Stimulated activated CD4-positive, alpha-beta T cell treated with anti-CD3 and anti-CD28 coated beads, Interleukin-2, amount 100 ng/mL, for 48 hours (primary cell): ENCODE data around the gene GRM1.

Experiments used
- DNase-seq, 2 donors: peaks; one replicate each; pipeline ENCODE4 v3.0.0-alpha.2; 2020

Gene GRM1

DNA sequence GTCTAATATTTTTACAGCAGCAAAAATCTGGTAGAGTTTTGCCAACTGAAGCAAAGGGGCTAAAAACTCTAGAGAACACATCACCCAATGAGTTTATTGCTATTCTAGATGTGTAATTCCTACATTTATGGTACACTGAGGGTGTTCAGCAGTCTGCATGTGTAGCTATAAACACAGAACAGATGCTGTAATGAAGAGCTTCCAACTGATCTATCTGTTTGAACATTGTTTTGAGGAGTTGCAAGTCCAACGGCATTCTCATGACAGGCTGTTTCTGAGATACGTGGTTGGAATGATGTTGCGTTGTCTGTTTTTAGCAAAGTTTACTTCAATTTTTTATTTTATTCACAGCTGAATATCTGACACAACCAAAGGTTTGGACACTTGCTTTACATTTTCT is 373.6 kb downstream of the GRM1 start:
- DNase-seq = no peak

DNA sequence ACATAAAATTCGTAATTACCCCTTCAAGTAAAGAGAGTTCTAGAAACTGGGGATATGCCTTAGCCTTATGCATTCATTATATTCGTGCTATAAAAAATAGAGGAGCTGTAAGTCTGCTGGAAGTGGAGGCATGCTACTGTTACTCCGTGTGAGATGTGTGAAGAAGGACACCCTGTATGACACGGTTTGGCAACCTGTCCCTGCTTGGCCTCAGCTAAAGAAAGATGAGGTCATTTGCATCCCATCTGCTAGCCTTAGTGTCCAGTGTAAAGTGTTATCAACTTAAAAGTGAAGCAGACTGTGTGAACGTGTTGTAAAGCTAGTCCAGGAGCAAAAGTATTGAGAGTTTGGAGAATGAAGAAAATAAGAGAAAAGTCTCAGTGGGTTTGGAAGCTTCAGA is 379.7 kb downstream of the GRM1 start:
- no peak for DNase-seq

DNA sequence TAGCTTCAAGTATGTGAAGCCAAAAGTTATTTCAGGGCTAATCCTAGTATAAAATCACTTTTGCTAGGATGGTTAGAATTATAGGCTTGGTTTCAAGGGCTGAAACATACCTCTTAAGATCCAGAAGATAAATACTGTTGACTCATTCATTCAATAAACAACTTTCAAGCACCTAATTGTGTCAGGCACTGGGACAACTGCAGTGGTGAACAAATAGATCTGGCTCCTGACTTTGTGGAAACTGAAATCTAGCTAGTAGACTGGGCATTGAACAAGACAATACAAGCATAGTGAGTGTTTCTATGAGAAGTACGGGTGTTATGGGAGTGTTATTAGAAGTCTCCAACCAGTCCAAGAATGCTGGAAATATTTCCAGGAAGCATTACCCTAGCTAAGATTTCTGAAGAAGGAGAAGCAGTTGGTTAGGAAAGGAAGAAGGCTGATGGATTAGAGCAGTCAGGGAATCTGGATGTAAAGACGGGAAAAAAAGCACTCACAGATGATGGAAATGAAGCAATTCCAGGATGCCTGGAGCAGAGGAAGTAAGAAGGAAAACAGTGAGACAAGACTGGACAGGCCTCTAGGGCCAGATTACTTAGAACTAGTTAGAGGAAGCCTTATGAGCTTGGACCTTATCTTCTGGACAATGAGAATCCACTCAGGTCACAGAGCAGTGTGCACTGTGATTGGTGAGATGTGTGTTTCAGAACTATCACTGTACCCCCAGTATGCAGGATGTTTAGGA is 382.2 kb downstream of the GRM1 start:
- DNase-seq = no peak

DNA sequence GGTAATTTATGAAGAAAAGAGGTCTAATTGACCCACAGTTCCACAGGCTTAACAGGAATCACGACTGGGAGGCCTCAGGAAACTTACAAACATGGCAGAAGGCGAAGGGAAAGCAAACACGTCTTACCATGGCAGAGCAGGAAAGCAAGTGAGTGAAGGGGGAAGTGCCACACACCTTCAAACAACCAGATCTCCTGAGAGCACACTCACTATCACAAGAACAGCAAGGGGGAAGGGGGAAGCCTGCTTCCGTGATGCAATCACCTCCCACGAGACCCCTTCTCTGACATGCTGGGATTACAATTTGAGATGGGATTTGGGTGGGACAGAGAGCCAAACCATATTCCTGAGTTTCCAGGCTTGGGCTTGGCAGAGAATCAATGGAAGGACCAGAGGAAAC is 390.7 kb downstream of the GRM1 start:
- no peak for DNase-seq

DNA sequence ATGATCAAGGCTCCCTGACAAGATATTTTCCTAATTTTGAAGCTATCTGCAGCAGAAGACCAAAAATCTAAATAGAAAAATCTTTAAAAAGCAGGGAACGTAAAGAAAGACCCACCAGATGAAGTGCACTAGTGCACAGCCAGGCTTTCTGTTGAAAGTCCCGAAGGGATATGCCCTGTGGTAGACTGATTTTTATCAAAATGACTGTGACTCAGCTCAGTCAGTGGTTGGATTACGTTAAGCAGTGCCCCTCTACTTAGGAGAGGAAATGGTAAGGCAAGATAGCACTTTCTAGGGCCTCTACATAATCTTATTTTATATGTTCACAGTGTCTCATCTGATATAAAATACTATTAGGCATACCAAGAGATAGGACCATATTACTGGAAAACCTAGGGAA is 391.4 kb downstream of the GRM1 start:
- DNase-seq = no peak

DNA sequence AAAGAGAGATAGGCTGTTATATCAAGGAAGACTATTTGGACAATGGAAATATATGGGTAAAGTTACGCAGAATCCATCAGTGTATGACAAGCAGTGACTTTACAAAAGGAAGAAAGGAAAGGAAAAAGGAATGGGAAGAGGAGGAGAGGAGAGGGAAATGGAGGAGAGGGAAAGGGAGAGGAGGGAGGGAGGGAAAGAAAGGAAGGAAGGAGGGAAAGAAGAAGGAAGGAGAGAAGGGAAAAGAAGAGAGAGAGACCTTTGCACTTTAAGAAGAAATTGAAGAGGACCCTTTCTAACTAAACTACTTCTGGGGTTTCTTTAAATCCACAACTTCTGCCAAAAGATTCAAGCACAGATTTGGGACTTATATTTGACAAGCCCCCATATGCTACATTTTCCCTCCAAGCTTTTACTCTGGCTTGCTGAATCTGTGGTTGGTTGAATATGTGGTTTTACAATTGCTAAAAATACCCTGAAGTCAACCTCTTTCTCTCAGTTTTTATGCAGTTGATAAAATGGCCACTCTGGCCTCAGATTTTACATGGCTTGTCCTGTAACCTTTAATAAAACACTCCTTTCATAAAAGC is 394.0 kb downstream of the GRM1 start:
- no peak for DNase-seq

DNA sequence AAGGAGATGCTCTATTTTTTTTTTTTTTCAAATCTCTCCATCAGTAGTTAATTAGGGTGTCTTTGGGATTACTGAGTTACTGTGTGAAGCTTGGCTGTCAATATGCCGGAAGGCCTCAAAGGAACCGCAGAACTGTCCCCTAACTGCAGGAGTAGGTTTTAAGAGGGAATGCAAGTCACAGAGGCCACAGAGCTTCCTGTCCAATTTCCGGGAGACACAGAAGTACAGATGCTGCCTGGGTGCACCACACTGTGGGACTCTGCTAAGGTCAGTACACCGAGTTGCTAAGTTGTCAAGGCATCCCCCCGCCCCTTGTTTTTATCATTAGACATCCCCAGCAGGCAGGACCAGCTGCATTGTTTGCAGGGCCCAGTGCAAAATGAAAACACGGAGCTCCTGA is 394.6 kb downstream of the GRM1 start:
- DNase-seq = no peak

DNA sequence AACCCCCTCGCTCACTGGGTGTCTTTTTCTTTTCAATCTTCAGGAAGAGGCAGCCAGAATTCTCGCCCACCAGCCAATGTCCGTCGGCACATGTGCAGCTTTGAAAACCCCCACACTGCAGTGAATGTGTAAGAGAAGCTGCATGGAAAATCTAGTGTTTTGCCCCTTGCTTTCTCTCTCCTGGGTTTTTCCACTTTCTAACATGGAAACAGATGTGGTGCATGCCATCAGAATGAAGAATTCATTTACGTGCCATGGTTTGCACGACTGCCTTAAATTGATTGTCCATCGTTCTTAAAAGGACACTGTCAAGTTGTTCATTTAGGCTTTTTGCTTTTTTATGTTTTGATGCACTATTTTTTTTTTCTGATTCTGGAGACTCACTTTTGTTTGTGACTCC is 397.7 kb downstream of the GRM1 start:
- DNase-seq = no peak

DNA sequence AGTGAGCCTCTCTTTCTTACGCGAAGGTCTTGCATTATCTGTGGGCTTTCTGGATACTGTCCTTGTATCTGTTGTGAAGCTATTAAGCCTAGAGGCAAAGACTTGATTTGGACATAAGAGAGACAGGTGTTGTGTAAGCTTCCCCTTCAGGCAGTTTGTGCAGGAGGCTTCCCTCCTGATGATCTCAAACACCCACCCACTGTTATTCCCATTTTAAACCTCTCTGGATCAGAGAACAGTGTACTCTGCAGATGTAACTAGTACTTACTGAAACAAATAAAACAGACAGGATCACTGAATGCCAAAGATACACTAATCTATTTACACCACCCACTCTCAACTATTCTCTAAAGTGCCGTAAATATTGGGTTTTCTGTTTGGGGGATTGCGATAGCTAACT is 401.0 kb downstream of the GRM1 start:
- DNase-seq = no peak

DNA sequence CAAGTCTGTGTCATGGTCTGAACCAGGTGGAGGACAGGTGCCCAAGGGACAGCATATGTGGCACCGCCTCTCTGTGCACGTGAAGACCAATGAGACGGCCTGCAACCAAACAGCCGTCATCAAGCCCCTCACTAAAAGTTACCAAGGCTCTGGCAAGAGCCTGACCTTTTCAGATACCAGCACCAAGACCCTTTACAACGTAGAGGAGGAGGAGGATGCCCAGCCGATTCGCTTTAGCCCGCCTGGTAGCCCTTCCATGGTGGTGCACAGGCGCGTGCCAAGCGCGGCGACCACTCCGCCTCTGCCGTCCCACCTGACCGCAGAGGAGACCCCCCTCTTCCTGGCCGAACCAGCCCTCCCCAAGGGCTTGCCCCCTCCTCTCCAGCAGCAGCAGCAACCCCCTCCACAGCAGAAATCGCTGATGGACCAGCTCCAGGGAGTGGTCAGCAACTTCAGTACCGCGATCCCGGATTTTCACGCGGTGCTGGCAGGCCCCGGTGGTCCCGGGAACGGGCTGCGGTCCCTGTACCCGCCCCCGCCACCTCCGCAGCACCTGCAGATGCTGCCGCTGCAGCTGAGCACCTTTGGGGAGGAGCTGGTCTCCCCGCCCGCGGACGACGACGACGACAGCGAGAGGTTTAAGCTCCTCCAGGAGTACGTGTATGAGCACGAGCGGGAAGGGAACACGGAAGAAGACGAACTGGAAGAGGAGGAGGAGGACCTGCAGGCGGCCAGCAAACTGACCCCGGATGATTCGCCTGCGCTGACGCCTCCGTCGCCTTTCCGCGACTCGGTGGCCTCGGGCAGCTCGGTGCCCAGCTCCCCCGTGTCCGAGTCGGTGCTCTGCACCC is 405.2 kb downstream of the GRM1 start:
- DNase-seq = no peak

DNA sequence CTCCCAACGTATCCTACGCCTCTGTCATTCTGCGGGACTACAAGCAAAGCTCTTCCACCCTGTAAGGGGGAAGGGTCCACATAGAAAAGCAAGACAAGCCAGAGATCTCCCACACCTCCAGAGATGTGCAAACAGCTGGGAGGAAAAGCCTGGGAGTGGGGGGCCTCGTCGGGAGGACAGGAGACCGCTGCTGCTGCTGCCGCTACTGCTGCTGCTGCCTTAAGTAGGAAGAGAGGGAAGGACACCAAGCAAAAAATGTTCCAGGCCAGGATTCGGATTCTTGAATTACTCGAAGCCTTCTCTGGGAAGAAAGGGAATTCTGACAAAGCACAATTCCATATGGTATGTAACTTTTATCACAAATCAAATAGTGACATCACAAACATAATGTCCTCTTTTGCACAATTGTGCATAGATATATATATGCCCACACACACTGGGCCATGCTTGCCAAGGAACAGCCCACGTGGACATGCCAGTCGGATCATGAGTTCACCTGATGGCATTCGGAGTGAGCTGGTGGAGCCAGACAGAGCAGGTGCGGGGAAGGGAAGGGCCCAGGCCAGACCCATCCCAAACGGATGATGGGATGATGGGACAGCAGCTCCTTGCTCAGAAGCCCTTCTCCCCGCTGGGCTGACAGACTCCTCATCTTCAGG is 406.0 kb downstream of the GRM1 start:
- DNase-seq = no peak

DNA sequence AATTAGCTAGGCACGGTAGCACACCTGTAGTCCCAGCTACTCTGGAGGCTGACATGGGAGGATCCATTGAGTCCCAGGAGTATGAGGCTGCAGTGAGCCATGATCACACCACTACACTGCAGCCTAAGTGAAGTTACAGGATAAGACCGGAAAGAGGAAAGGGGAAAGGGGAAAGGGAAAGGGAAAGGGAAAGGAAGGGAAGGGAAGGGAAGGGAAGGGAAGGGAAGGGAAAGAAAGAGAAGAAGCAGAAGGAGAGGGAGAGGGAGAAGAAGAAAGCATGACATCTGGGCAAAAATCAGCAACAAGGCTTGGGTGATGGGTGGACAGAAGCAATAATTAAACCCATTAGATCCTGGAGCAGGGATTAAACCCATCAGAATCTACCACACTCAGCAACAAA is 413.0 kb downstream of the GRM1 start:
- DNase-seq = no peak

DNA sequence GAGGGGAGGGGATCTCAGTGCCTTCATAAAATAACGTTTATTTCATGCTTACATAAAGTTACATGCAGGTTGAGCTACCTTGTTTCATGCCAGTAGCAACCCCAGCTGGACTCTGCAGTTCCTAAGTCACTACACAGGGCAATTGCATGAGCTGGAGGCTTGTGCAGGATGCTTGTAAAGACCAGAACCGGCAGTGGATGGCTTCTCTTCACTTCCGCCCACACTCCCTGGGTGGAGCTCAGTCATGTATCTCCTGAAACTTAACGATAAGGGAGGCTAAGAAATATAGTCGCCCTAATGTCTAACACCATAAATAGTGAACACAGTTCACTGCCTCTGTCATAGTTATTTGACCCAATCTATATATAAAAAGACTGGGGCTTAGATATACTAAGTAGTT is 415.3 kb downstream of the GRM1 start:
- DNase-seq = no peak

DNA sequence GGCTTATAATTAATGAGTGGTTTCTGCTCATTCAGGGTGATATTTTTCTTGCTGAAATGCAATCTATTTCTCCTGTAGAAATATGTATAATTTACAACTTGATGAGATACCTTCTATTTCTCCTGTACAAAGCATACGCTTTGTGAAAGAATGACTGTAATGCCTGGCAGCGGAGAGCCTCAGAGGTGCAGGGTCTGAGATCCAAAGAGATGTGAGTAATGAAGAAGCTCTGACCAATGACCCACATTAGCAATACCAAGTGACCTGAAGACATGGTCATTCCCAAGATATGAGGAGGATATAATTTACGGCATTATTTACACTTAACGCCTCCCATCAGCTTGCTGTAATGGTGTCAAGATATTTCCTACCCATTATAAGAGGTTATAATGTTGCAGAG is 416.4 kb downstream of the GRM1 start:
- DNase-seq = no peak

DNA sequence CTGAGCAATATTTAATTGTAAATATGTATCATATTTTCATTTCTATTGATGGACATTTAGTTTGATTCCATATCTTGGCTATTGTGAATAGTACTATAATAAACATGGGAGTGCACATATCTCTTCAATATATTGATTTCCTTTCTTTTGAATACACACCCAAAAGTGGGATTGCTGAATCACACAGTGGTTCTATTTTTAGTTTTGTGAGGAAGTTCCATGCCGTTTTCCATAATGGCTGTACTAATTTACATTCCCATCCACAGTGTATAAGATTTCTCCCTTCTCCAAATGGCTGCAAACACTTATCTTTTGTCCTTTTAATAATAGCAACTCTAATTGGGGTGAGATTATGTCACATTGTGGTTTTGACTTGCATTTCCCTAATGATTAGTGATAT is 428.0 kb downstream of the GRM1 start:
- no peak for DNase-seq

DNA sequence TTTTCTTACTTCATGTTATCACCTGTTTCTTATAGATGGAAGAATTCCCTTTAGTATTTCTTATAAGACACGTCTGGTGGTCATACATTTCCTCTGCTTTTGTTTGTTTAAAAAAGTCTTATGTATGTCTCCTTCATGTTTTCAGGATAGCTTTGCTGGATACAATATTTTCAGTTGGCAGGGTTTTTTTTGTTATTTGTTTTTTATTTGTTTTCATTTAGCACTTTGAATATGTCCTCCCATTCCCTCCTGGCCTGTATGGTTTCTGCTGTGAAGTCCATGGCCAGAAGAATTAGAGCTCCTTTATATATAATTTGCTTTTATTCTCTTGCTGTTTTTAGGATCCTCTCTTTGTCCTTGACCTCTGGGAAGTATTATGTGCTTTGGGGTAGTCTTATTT is 432.1 kb downstream of the GRM1 start:
- no peak for DNase-seq

DNA sequence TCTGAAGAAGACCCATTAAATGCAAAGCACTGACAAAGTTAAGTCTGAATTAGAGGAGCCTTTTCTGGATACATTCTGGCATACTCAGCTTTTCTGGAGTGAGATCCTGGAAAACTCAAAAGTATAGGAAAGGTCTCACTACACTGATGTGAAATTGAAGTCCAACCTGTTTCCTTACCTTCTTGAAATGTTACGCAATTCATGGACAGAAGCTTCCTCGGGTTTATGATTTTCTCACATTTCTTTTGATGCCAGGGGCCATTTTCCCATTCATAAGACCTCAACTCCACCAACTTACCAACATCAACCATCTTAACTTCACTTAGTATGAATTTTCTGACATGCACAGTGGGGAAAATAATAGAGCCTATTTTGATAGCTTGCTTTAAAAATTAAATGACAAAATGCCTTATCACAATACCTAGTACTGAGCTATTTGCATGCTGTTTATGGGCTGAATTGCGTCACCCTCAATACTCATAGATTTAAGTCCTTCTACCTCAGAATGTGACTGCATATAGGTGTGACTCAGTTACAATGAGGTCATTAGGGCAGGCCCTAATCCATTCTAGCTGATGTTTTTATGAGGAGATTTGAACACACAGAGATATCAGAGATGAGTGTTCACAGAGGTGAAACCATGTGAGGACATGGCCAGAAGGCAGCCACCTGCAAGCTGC is 441.4 kb downstream of the GRM1 start:
- DNase-seq = no peak

DNA sequence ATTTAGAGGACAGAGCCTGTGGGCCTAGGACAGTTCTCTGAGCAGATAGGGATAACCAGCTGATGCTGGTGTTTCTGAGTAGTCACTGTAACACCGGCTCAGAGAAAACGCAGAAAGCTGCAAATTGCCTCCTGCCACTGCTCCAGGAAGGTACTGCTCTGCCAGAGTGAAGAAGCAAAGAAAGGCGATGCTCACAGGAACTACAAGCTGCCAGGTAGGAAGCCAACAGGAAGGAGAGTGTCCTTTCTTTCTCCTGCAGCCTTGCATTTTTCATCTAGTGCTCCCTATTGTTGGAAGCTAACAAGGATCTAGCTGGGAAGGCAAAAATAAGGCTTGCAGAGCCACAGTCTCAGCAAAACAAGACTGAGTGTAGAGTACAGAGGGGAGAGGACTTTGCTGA is 444.1 kb downstream of the GRM1 start:
- no peak for DNase-seq

DNA sequence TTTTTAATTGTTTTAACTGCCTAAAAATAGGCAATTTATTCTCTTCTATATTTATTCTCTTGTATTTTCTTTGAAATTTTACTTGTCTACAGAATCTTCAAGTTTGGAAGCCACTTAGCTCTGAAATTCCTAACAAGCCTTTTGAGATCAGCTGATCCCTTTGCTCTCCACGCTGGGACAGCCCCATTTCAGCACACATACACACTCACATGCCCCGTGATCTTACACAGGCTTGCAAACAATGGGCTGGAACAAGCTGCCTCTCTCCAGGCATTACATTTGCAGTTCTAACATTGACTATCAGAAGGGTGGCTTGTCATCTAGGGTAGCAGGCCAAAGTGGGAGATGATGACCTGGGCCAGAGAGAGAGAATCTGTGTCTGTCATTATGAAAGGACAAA is 452.7 kb downstream of the GRM1 start:
- DNase-seq = no peak

DNA sequence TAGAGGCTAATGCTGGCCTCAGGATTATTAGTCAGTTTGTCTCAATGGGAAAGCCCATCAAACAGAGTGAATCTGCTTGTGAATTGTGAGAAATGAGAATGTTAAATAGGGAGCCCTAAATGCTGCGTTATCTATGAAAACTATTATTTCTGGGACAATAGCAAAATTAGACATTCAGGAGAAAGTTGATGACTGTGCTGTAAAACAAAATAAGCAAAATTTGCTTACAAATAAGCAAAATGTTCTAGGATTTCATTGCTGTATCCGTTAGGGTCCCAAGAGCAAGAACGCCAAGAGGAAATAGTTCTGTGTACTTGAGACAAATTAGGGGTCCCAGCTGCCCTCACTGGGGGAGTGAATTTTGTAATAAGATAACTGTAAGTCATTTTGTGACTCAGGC is 455.5 kb downstream of the GRM1 start:
- DNase-seq = no peak
